HEK293 (cell line): ENCODE results near the gene CFAP47.

Source experiments
- CTCF ChIA-PET: fragments of 350-600 bp; formaldehyde crosslinking; extraction: SDS; loops from one replicate; lab custom pipeline; 2021; ENCODE audit warnings: antibody characterized with exemption; lab: Yijun Ruan, JAX
- POLR2A ChIA-PET: fragments of 300-600 bp; formaldehyde crosslinking; extraction: SDS; loops from one replicate; lab custom pipeline; 2020; ENCODE audit warnings: antibody characterized with exemption, inconsistent platforms; lab: Yijun Ruan, JAX
- H3K27ac ChIP-seq: fragments of 200-500 bp; sonication (Bioruptor generic); 2 replicates; pipeline ENCODE4 v1.5.1; 2014; ENCODE audit warnings: low read depth, low read length, control low read depth, inconsistent platforms; ENCODE audit errors: extremely low read depth
- H3K36me3 ChIP-seq, 2 experiments: fragments of 200-500 bp in 1 of 2; sonication (Bioruptor generic) in 1 of 2; 1 replicate in 1 of 2; 2 replicates in 1 of 2; pipeline ENCODE4 v1.5.1; 2014 to 2017; ENCODE audit warnings: inconsistent platforms in 2 of 2, low read length in 2 of 2; ENCODE audit not compliant: control insufficient read depth in 2 of 2, insufficient read depth in 1 of 2
- H3K4me1 ChIP-seq: fragments of 200-500 bp; sonication (Bioruptor generic); 2 replicates; pipeline ENCODE4 v1.5.1; 2014; ENCODE audit warnings: mild to moderate bottlenecking, low read length, inconsistent platforms; ENCODE audit not compliant: control insufficient read depth, insufficient read depth
- H3K4me3 ChIP-seq: 2 replicates; pipeline ENCODE4 v1.5.1; 2011; ENCODE audit warnings: low read depth, mild to moderate bottlenecking, control low read depth, low read length, moderate library complexity
- H3K9me3 ChIP-seq: fragments of 200-500 bp; sonication (Bioruptor generic); 2 replicates; pipeline ENCODE4 v1.5.1; 2014; ENCODE audit warnings: low read depth, low read length, inconsistent platforms; ENCODE audit not compliant: control insufficient read depth, insufficient read depth
- GFI1B ChIP-seq: fragments of 450-650 bp; formaldehyde crosslinking; IDR thresholded peaks from 2 replicates; pipeline ENCODE4 v1.5.1; 2016; ENCODE audit warnings: missing biosample characterization, missing genetic modification characterization
- MZF1 ChIP-seq: fragments of 450-650 bp; formaldehyde crosslinking; IDR thresholded peaks from 2 replicates; pipeline ENCODE4 v1.5.1; 2017; ENCODE audit warnings: missing biosample characterization, missing genetic modification characterization, borderline replicate concordance
- SETDB1 ChIP-seq: IDR thresholded peaks from one replicate; pipeline ENCODE4 v1.6.1; 2017; ENCODE audit warnings: mild to moderate bottlenecking, low read length, moderate library complexity, mixed read lengths; ENCODE audit not compliant: insufficient read length
- ZBTB1 ChIP-seq: fragments of 450-650 bp; formaldehyde crosslinking; IDR thresholded peaks from 2 replicates; pipeline ENCODE4 v1.5.1; 2016; ENCODE audit warnings: missing biosample characterization, missing genetic modification characterization
- ZBTB48 ChIP-seq: fragments of 450-650 bp; formaldehyde crosslinking; IDR thresholded peaks from 2 replicates; pipeline ENCODE4 v1.5.1; 2016; ENCODE audit warnings: missing biosample characterization, missing genetic modification characterization
- ZFHX2 ChIP-seq: fragments of 450-650 bp; formaldehyde crosslinking; conservative IDR thresholded peaks from 2 replicates; pipeline ENCODE4 v1.5.1; 2016; ENCODE audit warnings: missing biosample characterization, missing genetic modification characterization
- ZNF112 ChIP-seq: fragments of 450-650 bp; formaldehyde crosslinking; IDR thresholded peaks from 2 replicates; pipeline ENCODE4 v1.5.0; 2017; ENCODE audit warnings: missing biosample characterization, missing genetic modification characterization
- ZNF155 ChIP-seq: fragments of 450-650 bp; formaldehyde crosslinking; IDR thresholded peaks from 2 replicates; pipeline ENCODE4 v1.5.1; 2016; ENCODE audit warnings: missing biosample characterization, missing genetic modification characterization
- ZNF175 ChIP-seq: fragments of 450-650 bp; formaldehyde crosslinking; IDR thresholded peaks from 2 replicates; pipeline ENCODE4 v1.5.1; 2016; ENCODE audit warnings: missing biosample characterization, missing genetic modification characterization
- ZNF202 ChIP-seq: fragments of 450-650 bp; formaldehyde crosslinking; IDR thresholded peaks from 2 replicates; pipeline ENCODE4 v1.5.1; 2016; ENCODE audit warnings: missing biosample characterization, missing genetic modification characterization, borderline replicate concordance
- ZNF292 ChIP-seq: fragments of 450-650 bp; formaldehyde crosslinking; IDR thresholded peaks from 2 replicates; pipeline ENCODE4 v1.5.1; 2016; ENCODE audit warnings: low read depth, missing biosample characterization, missing genetic modification characterization, borderline replicate concordance
- ZNF341 ChIP-seq: fragments of 450-650 bp; formaldehyde crosslinking; IDR thresholded peaks from 2 replicates; pipeline ENCODE4; 2016; ENCODE audit warnings: low read depth, missing biosample characterization, missing genetic modification characterization
- ZNF423 ChIP-seq: fragments of 450-650 bp; formaldehyde crosslinking; IDR thresholded peaks from 2 replicates; pipeline ENCODE4 v1.5.1; 2016; ENCODE audit warnings: missing biosample characterization, missing genetic modification characterization
- ZNF48 ChIP-seq: fragments of 450-650 bp; formaldehyde crosslinking; IDR thresholded peaks from 2 replicates; pipeline ENCODE4 v1.5.1; 2016; ENCODE audit warnings: missing biosample characterization, missing genetic modification characterization
- ZNF610 ChIP-seq: fragments of 450-650 bp; formaldehyde crosslinking; IDR thresholded peaks from 2 replicates; pipeline ENCODE4 v1.5.1; 2016; ENCODE audit warnings: missing biosample characterization, missing genetic modification characterization, borderline replicate concordance
- ZSCAN30 ChIP-seq: fragments of 450-650 bp; IDR thresholded peaks from 2 replicates; pipeline ENCODE4 v1.5.1; 2018; ENCODE audit warnings: missing biosample characterization, mild to moderate bottlenecking, missing genetic modification characterization, moderate library complexity
- TF ChIP-seq, protein P1 (sequence below): fragments of 450-650 bp; formaldehyde crosslinking; IDR thresholded peaks from 2 replicates; pipeline ENCODE4 v1.5.1; 2016; ENCODE audit warnings: missing biosample characterization, missing genetic modification characterization
- TF ChIP-seq, protein P2 (sequence below): fragments of 450-650 bp; formaldehyde crosslinking; optimal IDR thresholded peaks from 2 replicates; pipeline ENCODE3; 2016; ENCODE audit warnings: missing biosample characterization, mild to moderate bottlenecking, missing genetic modification characterization
- TF ChIP-seq, protein P3 (sequence below): fragments of 450-650 bp; formaldehyde crosslinking; IDR thresholded peaks from 2 replicates; pipeline ENCODE4 v1.5.1; 2016; ENCODE audit warnings: missing biosample characterization, missing genetic modification characterization
- TF ChIP-seq, protein P4 (sequence below): fragments of 450-650 bp; IDR thresholded peaks from 2 replicates; pipeline ENCODE4 v1.5.1; 2018; ENCODE audit warnings: missing biosample characterization, mild to moderate bottlenecking, missing genetic modification characterization
- TF ChIP-seq, protein P5 (sequence below): fragments of 450-650 bp; IDR thresholded peaks from 2 replicates; pipeline ENCODE4 v1.5.1; 2018; ENCODE audit warnings: missing biosample characterization, missing genetic modification characterization
- TF ChIP-seq, protein P6 (sequence below): fragments of 450-650 bp; formaldehyde crosslinking; IDR thresholded peaks from 2 replicates; pipeline ENCODE4 v1.5.1; 2017; ENCODE audit warnings: missing biosample characterization, missing genetic modification characterization
- TF ChIP-seq, protein P7 (sequence below): fragments of 450-650 bp; formaldehyde crosslinking; IDR thresholded peaks from 2 replicates; pipeline ENCODE4 v1.5.0; 2017; ENCODE audit warnings: missing biosample characterization, missing genetic modification characterization, borderline replicate concordance

CFAP47 gene

DNA sequence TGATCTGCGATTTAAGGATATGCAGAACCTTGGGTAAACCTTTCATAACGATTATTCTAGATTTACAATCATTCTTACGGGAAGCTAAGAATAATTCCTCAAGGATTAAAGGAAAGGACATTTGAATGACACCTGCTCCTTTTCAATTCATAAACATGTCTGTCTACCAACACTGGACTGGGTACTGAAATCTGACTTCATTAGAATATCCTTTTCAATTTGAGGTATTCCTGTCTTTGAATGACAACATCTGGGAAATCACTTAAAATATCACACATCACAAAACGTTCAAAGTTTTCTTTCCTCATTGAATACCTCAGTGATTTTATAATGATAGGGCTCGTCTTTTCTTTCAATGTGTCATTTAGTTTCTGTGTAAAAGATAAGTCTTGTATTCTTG is 87.7 kb downstream of the CFAP47 start:
- H3K4me3 ChIP-seq: no peak overlapping the region
- TF ChIP-seq, protein P1, sequence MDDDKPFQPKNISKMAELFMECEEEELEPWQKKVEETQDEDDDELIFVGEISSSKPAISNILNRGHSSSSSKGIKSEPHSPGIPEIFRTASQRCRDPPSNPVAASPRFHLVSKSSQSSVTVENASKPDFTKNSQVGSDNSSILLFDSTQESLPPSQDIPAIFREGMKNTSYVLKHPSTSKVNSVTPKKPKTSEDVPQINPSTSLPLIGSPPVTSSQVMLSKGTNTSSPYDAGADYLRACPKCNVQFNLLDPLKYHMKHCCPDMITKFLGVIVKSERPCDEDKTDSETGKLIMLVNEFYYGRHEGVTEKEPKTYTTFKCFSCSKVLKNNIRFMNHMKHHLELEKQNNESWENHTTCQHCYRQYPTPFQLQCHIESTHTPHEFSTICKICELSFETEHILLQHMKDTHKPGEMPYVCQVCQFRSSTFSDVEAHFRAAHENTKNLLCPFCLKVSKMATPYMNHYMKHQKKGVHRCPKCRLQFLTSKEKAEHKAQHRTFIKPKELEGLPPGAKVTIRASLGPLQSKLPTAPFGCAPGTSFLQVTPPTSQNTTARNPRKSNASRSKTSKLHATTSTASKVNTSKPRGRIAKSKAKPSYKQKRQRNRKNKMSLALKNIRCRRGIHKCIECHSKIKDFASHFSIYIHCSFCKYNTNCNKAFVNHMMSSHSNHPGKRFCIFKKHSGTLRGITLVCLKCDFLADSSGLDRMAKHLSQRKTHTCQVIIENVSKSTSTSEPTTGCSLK: no peak
- TF ChIP-seq ZBTB48 (tag by site-specific recombination) (no peak), ZNF48 (tag by site-specific recombination) (no peak), ZNF175 (no peak), GFI1B (no peak), ZFHX2 (tag by site-specific recombination) (no peak), ZNF202 (no peak), ZNF155 (no peak), ZNF341 (no peak), ZNF112 (no peak), ZNF292 (tag by site-specific recombination) (no peak), ZNF423 (tag by site-specific recombination) (no peak), MZF1 (tag by site-specific recombination) (no peak)
- TF ChIP-seq, protein P2, sequence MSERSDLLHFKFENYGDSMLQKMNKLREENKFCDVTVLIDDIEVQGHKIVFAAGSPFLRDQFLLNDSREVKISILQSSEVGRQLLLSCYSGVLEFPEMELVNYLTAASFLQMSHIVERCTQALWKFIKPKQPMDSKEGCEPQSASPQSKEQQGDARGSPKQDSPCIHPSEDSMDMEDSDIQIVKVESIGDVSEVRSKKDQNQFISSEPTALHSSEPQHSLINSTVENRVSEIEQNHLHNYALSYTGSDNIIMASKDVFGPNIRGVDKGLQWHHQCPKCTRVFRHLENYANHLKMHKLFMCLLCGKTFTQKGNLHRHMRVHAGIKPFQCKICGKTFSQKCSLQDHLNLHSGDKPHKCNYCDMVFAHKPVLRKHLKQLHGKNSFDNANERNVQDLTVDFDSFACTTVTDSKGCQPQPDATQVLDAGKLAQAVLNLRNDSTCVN (tag by site-specific recombination): no peak
- TF ChIP-seq, protein P3, sequence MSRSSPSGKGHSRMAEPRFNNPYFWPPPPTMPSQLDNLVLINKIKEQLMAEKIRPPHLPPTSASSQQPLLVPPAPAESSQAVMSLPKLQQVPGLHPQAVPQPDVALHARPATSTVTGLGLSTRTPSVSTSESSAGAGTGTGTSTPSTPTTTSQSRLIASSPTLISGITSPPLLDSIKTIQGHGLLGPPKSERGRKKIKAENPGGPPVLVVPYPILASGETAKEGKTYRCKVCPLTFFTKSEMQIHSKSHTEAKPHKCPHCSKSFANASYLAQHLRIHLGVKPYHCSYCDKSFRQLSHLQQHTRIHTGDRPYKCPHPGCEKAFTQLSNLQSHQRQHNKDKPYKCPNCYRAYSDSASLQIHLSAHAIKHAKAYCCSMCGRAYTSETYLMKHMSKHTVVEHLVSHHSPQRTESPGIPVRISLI (tag by site-specific recombination): no peak
- TF ChIP-seq, protein P4, sequence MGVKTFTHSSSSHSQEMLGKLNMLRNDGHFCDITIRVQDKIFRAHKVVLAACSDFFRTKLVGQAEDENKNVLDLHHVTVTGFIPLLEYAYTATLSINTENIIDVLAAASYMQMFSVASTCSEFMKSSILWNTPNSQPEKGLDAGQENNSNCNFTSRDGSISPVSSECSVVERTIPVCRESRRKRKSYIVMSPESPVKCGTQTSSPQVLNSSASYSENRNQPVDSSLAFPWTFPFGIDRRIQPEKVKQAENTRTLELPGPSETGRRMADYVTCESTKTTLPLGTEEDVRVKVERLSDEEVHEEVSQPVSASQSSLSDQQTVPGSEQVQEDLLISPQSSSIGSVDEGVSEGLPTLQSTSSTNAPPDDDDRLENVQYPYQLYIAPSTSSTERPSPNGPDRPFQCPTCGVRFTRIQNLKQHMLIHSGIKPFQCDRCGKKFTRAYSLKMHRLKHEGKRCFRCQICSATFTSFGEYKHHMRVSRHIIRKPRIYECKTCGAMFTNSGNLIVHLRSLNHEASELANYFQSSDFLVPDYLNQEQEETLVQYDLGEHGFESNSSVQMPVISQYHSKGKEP (tag by site-specific recombination): no peak
- POLR2A ChIA-PET: no interaction called here
- H3K9me3 ChIP-seq: no peaks in the 10 kb centered on the region
- no peaks in the 10 kb centered on the region for H3K36me3 ChIP-seq
- no peak overlapping the region for H3K27ac ChIP-seq
- no peaks in the 10 kb centered on the region for H3K4me1 ChIP-seq
- CTCF ChIA-PET: no interaction called here

DNA sequence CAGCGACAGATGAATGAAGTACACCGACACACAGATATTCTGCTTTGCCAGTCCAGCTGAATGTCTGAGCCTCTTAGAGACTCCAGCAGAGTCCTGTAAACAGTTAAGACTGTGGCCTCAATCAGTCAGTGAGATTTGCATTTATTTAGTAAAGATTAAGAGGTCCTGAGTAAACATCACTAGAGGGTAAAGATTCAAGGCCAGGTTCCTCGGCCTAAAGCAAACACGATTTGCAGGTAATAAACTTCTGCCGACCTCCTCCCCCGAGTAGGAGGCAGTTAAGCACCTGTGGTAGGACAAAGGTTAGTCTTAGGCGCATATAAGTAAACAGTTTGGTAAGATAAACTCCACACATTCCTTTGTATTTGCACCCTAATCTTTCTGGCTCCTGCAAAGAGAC is 99.6 kb downstream of the CFAP47 start:
- H3K4me1 ChIP-seq: no peaks in the 10 kb centered on the region
- POLR2A ChIA-PET: no interaction called here
- H3K9me3 ChIP-seq: no peaks in the 10 kb centered on the region; the same call in 1 of the 2 replicates
- no peak overlapping the region for H3K27ac ChIP-seq
- CTCF ChIA-PET: no interaction called here
- H3K4me3 ChIP-seq: no peak overlapping the region
- H3K36me3 ChIP-seq: no peaks in the 10 kb centered on the region
- TF ChIP-seq, protein P5, sequence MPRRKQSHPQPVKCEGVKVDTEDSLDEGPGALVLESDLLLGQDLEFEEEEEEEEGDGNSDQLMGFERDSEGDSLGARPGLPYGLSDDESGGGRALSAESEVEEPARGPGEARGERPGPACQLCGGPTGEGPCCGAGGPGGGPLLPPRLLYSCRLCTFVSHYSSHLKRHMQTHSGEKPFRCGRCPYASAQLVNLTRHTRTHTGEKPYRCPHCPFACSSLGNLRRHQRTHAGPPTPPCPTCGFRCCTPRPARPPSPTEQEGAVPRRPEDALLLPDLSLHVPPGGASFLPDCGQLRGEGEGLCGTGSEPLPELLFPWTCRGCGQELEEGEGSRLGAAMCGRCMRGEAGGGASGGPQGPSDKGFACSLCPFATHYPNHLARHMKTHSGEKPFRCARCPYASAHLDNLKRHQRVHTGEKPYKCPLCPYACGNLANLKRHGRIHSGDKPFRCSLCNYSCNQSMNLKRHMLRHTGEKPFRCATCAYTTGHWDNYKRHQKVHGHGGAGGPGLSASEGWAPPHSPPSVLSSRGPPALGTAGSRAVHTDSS: no peak
- TF ChIP-seq ZBTB1 (tag by site-specific recombination) (no peak), ZNF610 (tag by site-specific recombination) (no peak), ZSCAN30 (tag by site-specific recombination) (no peak), ZFHX2 (tag by site-specific recombination) (no peak), SETDB1 (no peak)
- TF ChIP-seq, protein P6, sequence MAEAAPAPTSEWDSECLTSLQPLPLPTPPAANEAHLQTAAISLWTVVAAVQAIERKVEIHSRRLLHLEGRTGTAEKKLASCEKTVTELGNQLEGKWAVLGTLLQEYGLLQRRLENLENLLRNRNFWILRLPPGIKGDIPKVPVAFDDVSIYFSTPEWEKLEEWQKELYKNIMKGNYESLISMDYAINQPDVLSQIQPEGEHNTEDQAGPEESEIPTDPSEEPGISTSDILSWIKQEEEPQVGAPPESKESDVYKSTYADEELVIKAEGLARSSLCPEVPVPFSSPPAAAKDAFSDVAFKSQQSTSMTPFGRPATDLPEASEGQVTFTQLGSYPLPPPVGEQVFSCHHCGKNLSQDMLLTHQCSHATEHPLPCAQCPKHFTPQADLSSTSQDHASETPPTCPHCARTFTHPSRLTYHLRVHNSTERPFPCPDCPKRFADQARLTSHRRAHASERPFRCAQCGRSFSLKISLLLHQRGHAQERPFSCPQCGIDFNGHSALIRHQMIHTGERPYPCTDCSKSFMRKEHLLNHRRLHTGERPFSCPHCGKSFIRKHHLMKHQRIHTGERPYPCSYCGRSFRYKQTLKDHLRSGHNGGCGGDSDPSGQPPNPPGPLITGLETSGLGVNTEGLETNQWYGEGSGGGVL (tag by site-specific recombination): no peak
- TF ChIP-seq, protein P7, sequence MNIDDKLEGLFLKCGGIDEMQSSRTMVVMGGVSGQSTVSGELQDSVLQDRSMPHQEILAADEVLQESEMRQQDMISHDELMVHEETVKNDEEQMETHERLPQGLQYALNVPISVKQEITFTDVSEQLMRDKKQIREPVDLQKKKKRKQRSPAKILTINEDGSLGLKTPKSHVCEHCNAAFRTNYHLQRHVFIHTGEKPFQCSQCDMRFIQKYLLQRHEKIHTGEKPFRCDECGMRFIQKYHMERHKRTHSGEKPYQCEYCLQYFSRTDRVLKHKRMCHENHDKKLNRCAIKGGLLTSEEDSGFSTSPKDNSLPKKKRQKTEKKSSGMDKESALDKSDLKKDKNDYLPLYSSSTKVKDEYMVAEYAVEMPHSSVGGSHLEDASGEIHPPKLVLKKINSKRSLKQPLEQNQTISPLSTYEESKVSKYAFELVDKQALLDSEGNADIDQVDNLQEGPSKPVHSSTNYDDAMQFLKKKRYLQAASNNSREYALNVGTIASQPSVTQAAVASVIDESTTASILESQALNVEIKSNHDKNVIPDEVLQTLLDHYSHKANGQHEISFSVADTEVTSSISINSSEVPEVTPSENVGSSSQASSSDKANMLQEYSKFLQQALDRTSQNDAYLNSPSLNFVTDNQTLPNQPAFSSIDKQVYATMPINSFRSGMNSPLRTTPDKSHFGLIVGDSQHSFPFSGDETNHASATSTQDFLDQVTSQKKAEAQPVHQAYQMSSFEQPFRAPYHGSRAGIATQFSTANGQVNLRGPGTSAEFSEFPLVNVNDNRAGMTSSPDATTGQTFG: no peak
